GM23338 (cell line): ENCODE results near the gene ADIG. TPM values are rescaled to one million over a fixed set of nuclear protein-coding genes. Genes with fewer than 3 reads are reported as not detected.

Source experiments
- ATAC-seq: fragments of 200-7000 bp; cut with Tn5 transposase; 3 replicates; pipeline ENCODE4 v1.9.1; 2020
- DNase-seq: peaks from one replicate; pipeline ENCODE4 v3.0.0-alpha.2; 2015; ENCODE audit warnings: low spot score
- H2AFZ ChIP-seq: fragments of 200-600 bp; sonication (generic); 2 replicates; pipeline ENCODE4 v1.8.0; 2016; ENCODE audit warnings: antibody characterized with exemption, mild to moderate bottlenecking, moderate library complexity
- H3F3A ChIP-seq: fragments of 200-600 bp; sonication (generic); replicated peaks from 2 replicates; pipeline ENCODE4 v1.8.0; 2017; ENCODE audit warnings: antibody characterized with exemption, mixed run types, low read depth
- H3K27ac ChIP-seq: fragments of 200-600 bp; sonication (generic); 2 replicates; pipeline ENCODE4 v1.6.1; 2016; ENCODE audit warnings: low read depth
- H3K27me3 ChIP-seq: fragments of 200-600 bp; sonication (generic); 2 replicates; pipeline ENCODE4 v1.8.0; 2016; ENCODE audit warnings: mild to moderate bottlenecking, mixed run types, moderate library complexity; ENCODE audit not compliant: insufficient read depth
- H3K36me3 ChIP-seq: fragments of 200-600 bp; sonication (generic); 2 replicates; pipeline ENCODE4 v1.8.0; 2016; ENCODE audit warnings: mild to moderate bottlenecking; ENCODE audit not compliant: insufficient read depth
- H3K4me1 ChIP-seq: fragments of 200-600 bp; sonication (generic); 2 replicates; pipeline ENCODE4 v1.8.0; 2016; ENCODE audit warnings: mild to moderate bottlenecking, moderate library complexity; ENCODE audit not compliant: insufficient read depth
- H3K4me2 ChIP-seq: fragments of 200-600 bp; sonication (generic); 2 replicates; pipeline ENCODE4 v1.7.1; 2017; ENCODE audit warnings: mixed run types
- H3K4me3 ChIP-seq: fragments of 200-600 bp; sonication (generic); 2 replicates; pipeline ENCODE4 v1.6.1; 2016; ENCODE audit warnings: mixed run types
- H3K79me2 ChIP-seq: fragments of 200-600 bp; sonication (generic); replicated peaks from 2 replicates; pipeline ENCODE4 v1.8.0; 2017; ENCODE audit warnings: mild to moderate bottlenecking; ENCODE audit not compliant: insufficient read depth
- H3K9me2 ChIP-seq: fragments of 200-600 bp; sonication (generic); 2 replicates; pipeline ENCODE4 v1.8.0; 2017; ENCODE audit not compliant: insufficient read depth
- H4K20me1 ChIP-seq: fragments of 200-600 bp; sonication (generic); replicated peaks from 2 replicates; pipeline ENCODE4 v1.8.0; 2017; ENCODE audit warnings: mild to moderate bottlenecking; ENCODE audit not compliant: insufficient read depth
- H3K27ac Mint-ChIP-seq: 2 replicates; pipeline ENCODE4 v1.8.0; 2020; ENCODE audit warnings: inconsistent platforms, mild to moderate bottlenecking, moderate library complexity, mixed read lengths
- H3K27me3 Mint-ChIP-seq: 3 replicates; pipeline ENCODE4 v1.8.0; 2022; ENCODE audit warnings: low read depth, mild to moderate bottlenecking, moderate library complexity, mixed read lengths, inconsistent platforms; ENCODE audit not compliant: insufficient read depth, poor library complexity
- H3K36me3 Mint-ChIP-seq: 3 replicates; pipeline ENCODE4 v1.8.0; 2021; ENCODE audit warnings: low read depth, mild to moderate bottlenecking, inconsistent platforms, moderate library complexity, mixed read lengths
- H3K4me1 Mint-ChIP-seq: 3 replicates; pipeline ENCODE4 v1.8.0; 2020; ENCODE audit warnings: mild to moderate bottlenecking, inconsistent platforms, mixed read lengths
- H3K4me3 Mint-ChIP-seq: 3 replicates; pipeline ENCODE4 v1.8.0; 2021; ENCODE audit warnings: moderate library complexity, mild to moderate bottlenecking, inconsistent platforms, mixed read lengths
- H3K9me3 Mint-ChIP-seq: 3 replicates; pipeline ENCODE4 v1.8.0; 2020; ENCODE audit warnings: moderate library complexity, mild to moderate bottlenecking, inconsistent platforms, mixed read lengths
- EZH2 ChIP-seq: fragments of 200-600 bp; sonication (generic); IDR thresholded peaks from one replicate; pipeline ENCODE4 v1.8.0; 2017; ENCODE audit warnings: antibody characterized with exemption, mild to moderate bottlenecking, low read depth; ENCODE audit not compliant: unreplicated experiment
- NANOG ChIP-seq: IDR thresholded peaks from 2 replicates; pipeline ENCODE4 v1.6.1; 2016; ENCODE audit warnings: antibody characterized with exemption, borderline replicate concordance
- STAT1 ChIP-seq: IDR thresholded peaks from one replicate; pipeline ENCODE4 v1.6.1; 2016; ENCODE audit warnings: antibody characterized with exemption; ENCODE audit not compliant: unreplicated experiment
- polyA plus RNA-seq: library from polyadenylated mRNA; unstranded; fragments of >200 nt; fragmentation: Nextera tagmentation; extraction: Ambion mirVana; gene quantifications from 2 replicates; pipeline ENCODE4 v1.2.1, GENCODE V29; 2016
- total RNA-seq: library from RNA; depleted of rRNA; stranded (reverse); fragments of >200 nt; shearing (Covaris generic); gene quantifications from 2 replicates; pipeline ENCODE4 v1.2.3, GENCODE V29; 2014
- TF ChIP-seq, protein P1 (sequence below), 2 experiments: fragments of 200-600 bp in 1 of 2; sonication (generic) in 1 of 2; conservative IDR thresholded peaks; 2 replicates each; pipeline versions ENCODE4 v1.5.1 to v1.6.1; 2016 to 2017; ENCODE audit warnings: antibody characterized with exemption in 2 of 2, low read depth in 2 of 2, mild to moderate bottlenecking in 2 of 2, moderate library complexity in 1 of 2
- TF ChIP-seq, protein P2 (sequence below): IDR thresholded peaks from one replicate; pipeline ENCODE4 v1.6.1; 2018; ENCODE audit warnings: antibody characterized with exemption; ENCODE audit not compliant: unreplicated experiment
- TF ChIP-seq, protein P3 (sequence below): IDR thresholded peaks from 2 replicates; pipeline ENCODE4 v1.6.1; 2016; ENCODE audit warnings: antibody characterized with exemption

Gene ADIG
- total and polyA plus RNA-seq, 2 experiments from 2014 or later = not detected

DNA sequence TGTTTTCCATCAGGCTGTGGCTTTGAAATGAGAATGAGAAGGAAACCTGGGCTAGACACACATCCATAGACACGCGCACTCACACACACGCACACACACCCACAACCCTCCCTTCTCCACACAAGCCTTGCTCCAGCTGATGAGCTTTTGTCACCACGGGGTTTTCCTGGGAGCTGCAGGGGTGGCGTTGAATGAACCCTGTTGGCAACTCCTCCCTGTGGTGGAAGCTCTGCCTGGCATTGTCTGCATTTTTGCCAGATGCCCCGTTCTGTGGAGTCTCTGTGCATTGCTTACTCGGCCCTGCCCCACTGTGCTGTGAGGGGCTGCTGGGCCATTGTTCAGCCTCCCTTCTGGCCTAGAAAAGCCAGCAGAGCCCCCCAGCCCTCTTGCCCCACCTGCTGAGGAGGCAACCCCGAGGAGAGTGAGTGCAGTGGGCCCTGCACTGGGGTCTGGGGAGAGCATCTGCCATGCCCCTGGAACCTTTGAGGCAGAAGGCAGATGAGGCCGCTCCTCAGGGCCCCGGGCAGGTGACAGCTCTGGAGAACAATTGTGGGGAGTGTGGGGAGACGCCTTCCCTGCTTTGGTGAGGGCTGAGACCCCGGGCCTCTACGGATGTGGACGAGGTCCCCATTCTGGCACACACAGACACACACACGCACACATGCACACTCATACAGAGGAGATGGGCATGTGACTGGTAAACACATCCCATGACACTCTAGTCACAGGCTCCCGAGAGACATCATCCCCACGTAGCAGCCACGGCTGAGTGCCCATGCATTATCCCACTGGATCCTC lies 9.9 kb downstream of the ADIG start:
- Histone ChIP-seq H3K4me3 (no peak overlapping the region), H4K20me1 (no peaks in the 10 kb centered on the region), H3K79me2 (no peaks in the 10 kb centered on the region), H3K36me3 (no peaks in the 10 kb centered on the region), H3F3A (no peaks in the 10 kb centered on the region), H3K27me3 (no peaks in the 10 kb centered on the region), H3K9me2 (no peaks in the 10 kb centered on the region), H2AFZ (peak overlapping the region; percentile 38; the same call in 1 of the 2 replicates), H3K4me1 (no peaks in the 10 kb centered on the region), H3K27ac (no peak overlapping the region), H3K4me2 (no peak overlapping the region)
- Mint-ChIP-seq H3K27ac (no peak overlapping the region), H3K4me1 (no peaks in the 10 kb centered on the region; the same call in 1 of the 3 replicates), H3K27me3 (no peaks in the 10 kb centered on the region), H3K4me3 (no peak overlapping the region), H3K9me3 (no peaks in the 10 kb centered on the region), H3K36me3 (no peaks in the 10 kb centered on the region)
- ATAC-seq = peak; percentile 89
- TF ChIP-seq, protein P1, sequence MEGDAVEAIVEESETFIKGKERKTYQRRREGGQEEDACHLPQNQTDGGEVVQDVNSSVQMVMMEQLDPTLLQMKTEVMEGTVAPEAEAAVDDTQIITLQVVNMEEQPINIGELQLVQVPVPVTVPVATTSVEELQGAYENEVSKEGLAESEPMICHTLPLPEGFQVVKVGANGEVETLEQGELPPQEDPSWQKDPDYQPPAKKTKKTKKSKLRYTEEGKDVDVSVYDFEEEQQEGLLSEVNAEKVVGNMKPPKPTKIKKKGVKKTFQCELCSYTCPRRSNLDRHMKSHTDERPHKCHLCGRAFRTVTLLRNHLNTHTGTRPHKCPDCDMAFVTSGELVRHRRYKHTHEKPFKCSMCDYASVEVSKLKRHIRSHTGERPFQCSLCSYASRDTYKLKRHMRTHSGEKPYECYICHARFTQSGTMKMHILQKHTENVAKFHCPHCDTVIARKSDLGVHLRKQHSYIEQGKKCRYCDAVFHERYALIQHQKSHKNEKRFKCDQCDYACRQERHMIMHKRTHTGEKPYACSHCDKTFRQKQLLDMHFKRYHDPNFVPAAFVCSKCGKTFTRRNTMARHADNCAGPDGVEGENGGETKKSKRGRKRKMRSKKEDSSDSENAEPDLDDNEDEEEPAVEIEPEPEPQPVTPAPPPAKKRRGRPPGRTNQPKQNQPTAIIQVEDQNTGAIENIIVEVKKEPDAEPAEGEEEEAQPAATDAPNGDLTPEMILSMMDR (conservative IDR thresholded peaks at IDR 0.05; ENCODE audit: low read depth in 2 of 2) = no peak
- TF ChIP-seq EZH2 = no peak
- no peak for TF ChIP-seq NANOG
- TF ChIP-seq, protein P2, sequence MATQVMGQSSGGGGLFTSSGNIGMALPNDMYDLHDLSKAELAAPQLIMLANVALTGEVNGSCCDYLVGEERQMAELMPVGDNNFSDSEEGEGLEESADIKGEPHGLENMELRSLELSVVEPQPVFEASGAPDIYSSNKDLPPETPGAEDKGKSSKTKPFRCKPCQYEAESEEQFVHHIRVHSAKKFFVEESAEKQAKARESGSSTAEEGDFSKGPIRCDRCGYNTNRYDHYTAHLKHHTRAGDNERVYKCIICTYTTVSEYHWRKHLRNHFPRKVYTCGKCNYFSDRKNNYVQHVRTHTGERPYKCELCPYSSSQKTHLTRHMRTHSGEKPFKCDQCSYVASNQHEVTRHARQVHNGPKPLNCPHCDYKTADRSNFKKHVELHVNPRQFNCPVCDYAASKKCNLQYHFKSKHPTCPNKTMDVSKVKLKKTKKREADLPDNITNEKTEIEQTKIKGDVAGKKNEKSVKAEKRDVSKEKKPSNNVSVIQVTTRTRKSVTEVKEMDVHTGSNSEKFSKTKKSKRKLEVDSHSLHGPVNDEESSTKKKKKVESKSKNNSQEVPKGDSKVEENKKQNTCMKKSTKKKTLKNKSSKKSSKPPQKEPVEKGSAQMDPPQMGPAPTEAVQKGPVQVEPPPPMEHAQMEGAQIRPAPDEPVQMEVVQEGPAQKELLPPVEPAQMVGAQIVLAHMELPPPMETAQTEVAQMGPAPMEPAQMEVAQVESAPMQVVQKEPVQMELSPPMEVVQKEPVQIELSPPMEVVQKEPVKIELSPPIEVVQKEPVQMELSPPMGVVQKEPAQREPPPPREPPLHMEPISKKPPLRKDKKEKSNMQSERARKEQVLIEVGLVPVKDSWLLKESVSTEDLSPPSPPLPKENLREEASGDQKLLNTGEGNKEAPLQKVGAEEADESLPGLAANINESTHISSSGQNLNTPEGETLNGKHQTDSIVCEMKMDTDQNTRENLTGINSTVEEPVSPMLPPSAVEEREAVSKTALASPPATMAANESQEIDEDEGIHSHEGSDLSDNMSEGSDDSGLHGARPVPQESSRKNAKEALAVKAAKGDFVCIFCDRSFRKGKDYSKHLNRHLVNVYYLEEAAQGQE = no peak
- no peak for TF ChIP-seq STAT1
- TF ChIP-seq, protein P3, sequence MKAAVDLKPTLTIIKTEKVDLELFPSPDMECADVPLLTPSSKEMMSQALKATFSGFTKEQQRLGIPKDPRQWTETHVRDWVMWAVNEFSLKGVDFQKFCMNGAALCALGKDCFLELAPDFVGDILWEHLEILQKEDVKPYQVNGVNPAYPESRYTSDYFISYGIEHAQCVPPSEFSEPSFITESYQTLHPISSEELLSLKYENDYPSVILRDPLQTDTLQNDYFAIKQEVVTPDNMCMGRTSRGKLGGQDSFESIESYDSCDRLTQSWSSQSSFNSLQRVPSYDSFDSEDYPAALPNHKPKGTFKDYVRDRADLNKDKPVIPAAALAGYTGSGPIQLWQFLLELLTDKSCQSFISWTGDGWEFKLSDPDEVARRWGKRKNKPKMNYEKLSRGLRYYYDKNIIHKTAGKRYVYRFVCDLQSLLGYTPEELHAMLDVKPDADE = no peak
- peak; percentile 48 for DNase-seq
